Measurements from ENCODE around the gene IQSEC1.

GRCh38 chr3:12870942-12871341 is 202.3 kb downstream of the IQSEC1 start:
- no peak for TF ChIP-seq POLR2AphosphoS5 (IDR thresholded peaks at IDR 0.05; ENCODE audit: low read depth, low read length)
- no peak for TF ChIP-seq POLR2A (IDR thresholded peaks at IDR 0.05; ENCODE audit: low read depth, low read length)
